HepG2 (cell line): ENCODE results near the gene RPP14. TPM values are rescaled to one million over a fixed set of nuclear protein-coding genes. Genes with fewer than 3 reads are reported as not detected.

Experiments used
- ATAC-seq: fragments of 200-7000 bp; cut with Tn5 transposase; 3 replicates; pipeline ENCODE4 v1.9.1; 2020; ENCODE audit warnings: mild to moderate bottlenecking, moderate library complexity
- BruUV-seq: library from RNA; stranded (reverse); fragments of 400-500 nt; replicated peaks from 2 replicates; lab custom pipeline; 2021; lab: Mats Ljungman, UMichigan
- CTCF ChIA-PET: fragments of 300-600 bp; formaldehyde crosslinking; extraction: SDS; loops from one replicate; lab custom pipeline; 2021; ENCODE audit warnings: low total read pairs, inconsistent platforms, low intra/inter-chr PET ratio; lab: Yijun Ruan, JAX
- POLR2A ChIA-PET: fragments of 350-600 bp; sonication (Branson Sonifier 250); formaldehyde crosslinking; loops from one replicate; lab custom pipeline; 2020; ENCODE audit warnings: antibody characterized with exemption, inconsistent platforms; lab: Yijun Ruan, JAX
- DNase-seq: peaks from one replicate; pipeline ENCODE4 v3.0.0-alpha.2; 2015; ENCODE audit warnings: low spot score
- FAIRE-seq: peaks from 3 replicates; lab custom pipeline; 2011; peaks lifted over from hg19 to GRCh38; lab: Jason Lieb, UNC
- H2AFZ ChIP-seq: one replicate; pipeline ENCODE4 v1.6.1; 2011; ENCODE audit warnings: low read length, inconsistent platforms
- H3K27ac ChIP-seq: fragments of 300-600 bp; 3 replicates; pipeline ENCODE4 v1.8.0; 2011; ENCODE audit warnings: mixed run types, mild to moderate bottlenecking, mixed read lengths, low read length, inconsistent platforms; ENCODE audit not compliant: insufficient read depth; ENCODE audit errors: extremely low read length
- H3K27me3 ChIP-seq, 2 experiments: fragments of 200-600 bp in 1 of 2; 2 replicates in 1 of 2; 3 replicates in 1 of 2; pipeline versions ENCODE4 v1.6.0 to v1.8.0; 2011; ENCODE audit warnings: low read length in 2 of 2, mild to moderate bottlenecking in 2 of 2, moderate library complexity in 2 of 2, inconsistent platforms in 1 of 2; ENCODE audit not compliant: insufficient read depth in 2 of 2, control insufficient read depth in 1 of 2
- H3K36me3 ChIP-seq, 2 experiments: fragments of 200-600 bp in 1 of 2; replicated peaks in 1 of 2; 2 replicates in 1 of 2; 3 replicates in 1 of 2; pipeline versions ENCODE4 v1.5.1 to v1.8.0; 2011; ENCODE audit warnings: low read length in 2 of 2, inconsistent platforms in 1 of 2; ENCODE audit not compliant: insufficient read depth in 2 of 2, control insufficient read depth in 1 of 2
- H3K4me1 ChIP-seq: 2 replicates; pipeline ENCODE4 v1.5.1; 2012; ENCODE audit warnings: low read length, inconsistent platforms; ENCODE audit not compliant: insufficient read depth
- H3K4me2 ChIP-seq: 2 replicates; pipeline ENCODE4 v1.6.0; 2011; ENCODE audit warnings: low read depth, low read length, inconsistent platforms
- H3K4me3 ChIP-seq, 3 experiments: fragments of 200-600 bp in 1 of 3; sonication (generic), shearing (Covaris generic) in 1 of 3; replicated peaks in 1 of 3; 2 replicates each; pipeline ENCODE4 v1.5.1; 2011 to 2016; ENCODE audit warnings: low read length in 3 of 3, inconsistent platforms in 2 of 3, low read depth in 2 of 3, mild to moderate bottlenecking in 2 of 3, control low read depth in 1 of 3, mixed read lengths in 1 of 3; ENCODE audit not compliant: insufficient read depth in 1 of 3
- H3K79me2 ChIP-seq: one replicate; pipeline ENCODE4 v1.6.1; 2011; ENCODE audit warnings: low read length, inconsistent platforms; ENCODE audit not compliant: insufficient read depth
- H3K9ac ChIP-seq: 2 replicates; pipeline ENCODE4 v1.6.0; 2011; ENCODE audit warnings: mild to moderate bottlenecking, low read depth, low read length, inconsistent platforms; ENCODE audit not compliant: insufficient read depth
- H3K9me3 ChIP-seq: 2 replicates; pipeline ENCODE4 v1.5.1; 2012; ENCODE audit warnings: mild to moderate bottlenecking, low read length
- H4K20me1 ChIP-seq: 2 replicates; pipeline ENCODE4 v1.6.0; 2011; ENCODE audit warnings: inconsistent platforms, mild to moderate bottlenecking, low read length, moderate library complexity; ENCODE audit not compliant: insufficient read depth
- CEBPB ChIP-seq: IDR thresholded peaks from 2 replicates; pipeline ENCODE4 v1.6.1; 2011; ENCODE audit warnings: low read depth, low read length, improper control_type of control experiment, borderline replicate concordance
- GLMP ChIP-seq: sonication (generic); formaldehyde crosslinking; IDR thresholded peaks from 2 replicates; pipeline ENCODE4 v1.9.0; 2021; ENCODE audit warnings: missing genetic modification reagents, mild to moderate bottlenecking, borderline replicate concordance
- TBP ChIP-seq: sonication (generic); formaldehyde crosslinking; IDR thresholded peaks from 2 replicates; pipeline ENCODE4 v1.5.0; 2020; ENCODE audit warnings: missing genetic modification reagents
- ZNF556 ChIP-seq: sonication (generic); formaldehyde crosslinking; IDR thresholded peaks from 2 replicates; pipeline ENCODE4 v1.4.0; 2020; ENCODE audit warnings: mild to moderate bottlenecking, missing genetic modification reagents, borderline replicate concordance
- ZNF569 ChIP-seq: sonication (generic); formaldehyde crosslinking; IDR thresholded peaks from 2 replicates; pipeline ENCODE4 v1.5.0; 2020; ENCODE audit warnings: mild to moderate bottlenecking, missing genetic modification reagents, moderate library complexity, borderline replicate concordance
- ZNF770 ChIP-seq: sonication (generic); formaldehyde crosslinking; IDR thresholded peaks from 2 replicates; pipeline ENCODE4 v1.5.0; 2020; ENCODE audit warnings: mild to moderate bottlenecking, missing genetic modification reagents
- WGBS: methylation state at CpG from one replicate; pipeline ENCODE4 v1.1.6; 2017; ENCODE audit warnings: low lambda C conversion rate; 5-methylcytosine and 5-hydroxymethylcytosine counted together
- in situ Hi-C: cut with HindIII; loops from 2 replicates; pipeline ENCODE4 v1.10.0; 2017; ENCODE audit warnings: low pct_unique_long_range_greater_than_20kb; ENCODE audit not compliant: extremely low pct_ligation_motif_present
- intact Hi-C: fragments of 100-400 bp; cut with micrococcal nuclease; formaldehyde crosslinking; loops from one replicate; pipeline ENCODE4 v1.10.0; 2022; ENCODE audit not compliant: unreplicated experiment
- polyA plus RNA-seq, 8 experiments: library from polyadenylated mRNA; depleted of rRNA in 3 of 8; stranded (reverse) in 7 of 8; unstranded in 1 of 8; fragments of >200 nt; fragmentation: Illumina TruSeq in 4 of 8; extraction: Trizol in 4 of 8; gene quantifications; 2 replicates each; pipeline versions ENCODE4 v1.2.1 to v1.2.3, GENCODE V29; 2011 to 2016; ENCODE audit warnings: low read depth in 4 of 8, missing spikeins in 1 of 8, mixed read lengths in 1 of 8; ENCODE audit not compliant: insufficient read depth in 1 of 8
- total RNA-seq, 5 experiments: library from RNA; depleted of rRNA; stranded (reverse); fragments of >200 nt; fragmentation: Illumina TruSeq; extraction: Trizol; gene quantifications; 2 replicates each; pipeline ENCODE4 v1.2.3, GENCODE V29; 2016; ENCODE audit warnings: low read depth in 1 of 5

RPP14 gene
- total and polyA plus RNA-seq, 2 of the 13 experiments (the other 11 are each of a cell fraction or from before 2014, with no cell fraction given), result 15.4 to 16.2 TPM

- no peak for ATAC-seq
- H3K9me3 ChIP-seq, result no peaks in the 10 kb centered on the region
- in situ Hi-C loops, result loop anchor here (10.0 kb wide), 1 partner anchor 205 kb away; the partner anchor contains the start of gene ACOX2
- H3K27ac ChIP-seq, result no peak overlapping the region
- no peaks in the 10 kb centered on the region; a peak in 1 of 5 replicates for H3K27me3 ChIP-seq
- CTCF ChIA-PET, result no interaction called here
- no peak for DNase-seq
- TF ChIP-seq ZNF556 (CRISPR knock-in tag) (no peak), GLMP (CRISPR knock-in tag) (no peak), CEBPB (peak; percentile 7; the same call in 1 of the 2 replicates), ZNF569 (CRISPR knock-in tag) (no peak), ZNF770 (peak; percentile 92), TBP (CRISPR knock-in tag) (no peak)
- H3K4me1 ChIP-seq, result peaks cover 55% of the 10 kb centered on the region
- no peaks in the 10 kb centered on the region for H3K36me3 ChIP-seq
- H2AFZ ChIP-seq, result no peak overlapping the region
- 0 out of 2 replicates have a peak overlapping the region, but pooled peaks have one; percentile 45 for H3K4me2 ChIP-seq
- no peak overlapping the region for H3K9ac ChIP-seq
- POLR2A ChIA-PET, result no interaction called here
- H4K20me1 ChIP-seq, result no peaks in the 10 kb centered on the region
- H3K79me2 ChIP-seq, result peaks cover 9% of the 10 kb centered on the region
- no TSS peak for BruUV-seq
- no peak overlapping the region for H3K4me3 ChIP-seq
- FAIRE-seq, result no peak
- 46% methylated on average over 5 of the region's 5 CpGs for WGBS
- intact Hi-C loops, result loop anchor here (10.0 kb wide), 1 partner anchor 205 kb away; the partner anchor contains the start of gene ACOX2
Measured at GRCh38 chr3:58329922-58330413, 23.9 kb downstream of the RPP14 start.
